ENCODE results near the gene POLR2C. TPM values are rescaled to one million over a fixed set of nuclear protein-coding genes. Genes with fewer than 3 reads are reported as not detected.

POLR2C gene
- total RNA-seq, 1 experiment from 2014 or later: 110 TPM

- no peaks in the 10 kb centered on the region for H3K27me3 ChIP-seq (replicated peaks; ENCODE audit: insufficient read depth, low read depth, low read length, poor library complexity)
- DNase-seq (ENCODE audit: low spot score): no peak
- H3K9me3 ChIP-seq (ENCODE audit: low read depth, low read length, poor library complexity, severe bottlenecking): no peaks in the 10 kb centered on the region
- no peak overlapping the region for H3K27ac ChIP-seq (ENCODE audit: low read depth, low read length, poor library complexity, severe bottlenecking)
- H3K36me3 ChIP-seq (ENCODE audit: insufficient read depth, low read length, poor library complexity, severe bottlenecking): peaks cover 78% of the 10 kb centered on the region
- intact Hi-C loops (cut with micrococcal nuclease; ENCODE audit: unreplicated experiment): no loop called here
- no TSS peak for BruUV-seq (replicated peaks)
- no peaks in the 10 kb centered on the region for H3K4me1 ChIP-seq (ENCODE audit: insufficient read depth, low read length, poor library complexity, severe bottlenecking)
- ChIA-PET POLR2A (ENCODE audit: low non-redundant PET) (no interaction called here), CTCF (no interaction called here)
- TF ChIP-seq EZH2 (IDR thresholded peaks at IDR 0.05; ENCODE audit: borderline replicate concordance, low read depth, low read length, poor library complexity, severe bottlenecking): no peak
- no peak for TF ChIP-seq CTCF (conservative IDR thresholded peaks at IDR 0.05; ENCODE audit: low read depth, low read length)
- no peak overlapping the region for H3K4me3 ChIP-seq (ENCODE audit: low read depth, low read length, poor library complexity, severe bottlenecking)
Measured at GRCh38 chr16:57432505-57432904, 30.0 kb upstream of the POLR2C start.

- H3K27ac ChIP-seq (ENCODE audit: low read depth, low read length, poor library complexity, severe bottlenecking): no peak overlapping the region
- ChIA-PET CTCF (no interaction called here), POLR2A (ENCODE audit: low non-redundant PET) (no interaction called here)
- DNase-seq (ENCODE audit: low spot score): no peak
- H3K36me3 ChIP-seq (ENCODE audit: insufficient read depth, low read length, poor library complexity, severe bottlenecking): peaks cover 82% of the 10 kb centered on the region
- H3K9me3 ChIP-seq (ENCODE audit: low read depth, low read length, poor library complexity, severe bottlenecking): no peaks in the 10 kb centered on the region
- no peak for TF ChIP-seq EZH2 (IDR thresholded peaks at IDR 0.05; ENCODE audit: borderline replicate concordance, low read depth, low read length, poor library complexity, severe bottlenecking)
- no peak for TF ChIP-seq CTCF (conservative IDR thresholded peaks at IDR 0.05; ENCODE audit: low read depth, low read length)
- no peak overlapping the region for H3K4me3 ChIP-seq (ENCODE audit: low read depth, low read length, poor library complexity, severe bottlenecking)
- H3K27me3 ChIP-seq (replicated peaks; ENCODE audit: insufficient read depth, low read depth, low read length, poor library complexity): no peaks in the 10 kb centered on the region
- no peaks in the 10 kb centered on the region for H3K4me1 ChIP-seq (ENCODE audit: insufficient read depth, low read length, poor library complexity, severe bottlenecking)
- no TSS peak for BruUV-seq (replicated peaks)
- intact Hi-C loops (cut with micrococcal nuclease; ENCODE audit: unreplicated experiment): no loop called here
Measured at GRCh38 chr16:57432989-57433388, 29.5 kb upstream of the POLR2C start.

GRCh38 chr16:57434003-57434402 is 28.5 kb upstream of the POLR2C start:
- Histone ChIP-seq H3K9me3 (ENCODE audit: low read depth, low read length, poor library complexity, severe bottlenecking) (no peaks in the 10 kb centered on the region), H3K27ac (ENCODE audit: low read depth, low read length, poor library complexity, severe bottlenecking) (no peak overlapping the region), H3K27me3 (replicated peaks; ENCODE audit: insufficient read depth, low read depth, low read length, poor library complexity) (no peaks in the 10 kb centered on the region), H3K36me3 (ENCODE audit: insufficient read depth, low read length, poor library complexity, severe bottlenecking) (peaks cover 81% of the 10 kb centered on the region), H3K4me3 (ENCODE audit: low read depth, low read length, poor library complexity, severe bottlenecking) (no peak overlapping the region), H3K4me1 (ENCODE audit: insufficient read depth, low read length, poor library complexity, severe bottlenecking) (no peaks in the 10 kb centered on the region)
- POLR2A ChIA-PET (ENCODE audit: low non-redundant PET): no interaction called here
- no peak for DNase-seq (ENCODE audit: low spot score)
- CTCF ChIA-PET: no interaction called here
- intact Hi-C loops (cut with micrococcal nuclease; ENCODE audit: unreplicated experiment): no loop called here
- TF ChIP-seq EZH2 (IDR thresholded peaks at IDR 0.05; ENCODE audit: borderline replicate concordance, low read depth, low read length, poor library complexity, severe bottlenecking) (no peak), CTCF (conservative IDR thresholded peaks at IDR 0.05; ENCODE audit: low read depth, low read length) (no peak)
- no TSS peak for BruUV-seq (replicated peaks)

Data from A673 (cell line).